Measurements from ENCODE around the gene TP53BP2.

TP53BP2 gene

DNA sequence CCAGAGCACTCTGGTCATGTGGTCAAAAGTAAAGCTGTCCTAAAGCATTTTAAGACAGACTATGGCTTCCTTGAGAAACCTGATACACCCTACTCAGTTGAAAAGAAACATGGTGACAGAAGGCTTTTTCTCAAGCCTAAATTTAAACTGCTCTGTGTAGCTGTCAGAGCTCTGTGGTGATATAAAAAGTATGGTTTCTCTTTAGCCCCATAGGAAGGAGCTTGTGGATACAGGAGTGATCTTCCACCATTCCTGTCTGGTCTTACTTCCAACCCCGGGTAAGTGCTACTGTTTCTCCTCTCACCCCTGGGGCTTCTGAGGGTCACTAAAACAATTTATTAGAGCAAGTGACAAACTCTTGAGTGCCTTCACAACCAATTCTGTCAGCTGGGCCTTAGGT is 8.5 kb downstream of the TP53BP2 start:
- ChIA-PET CTCF (interaction anchor here (0.6 to 1.1 kb wide), 4 partner anchors 8 to 1039 kb away, joined by 3 to 7 read pairs (median 4); partner anchors contain the start of gene TP53BP2), POLR2A (interaction anchor here (1.5 to 4.0 kb wide), 2 partner anchors 9 to 12 kb away, joined by 7 to 21 read pairs; partner anchors contain the start of gene TP53BP2)
- peak; percentile 27 for DNase-seq (ENCODE audit: extremely low spot score)
- TF ChIP-seq FOXM1 (IDR thresholded peaks at IDR 0.05; ENCODE audit: borderline replicate concordance) = 0 out of 2 replicates have a peak, but pooled peaks have one; percentile 29
- TF ChIP-seq, protein P1, sequence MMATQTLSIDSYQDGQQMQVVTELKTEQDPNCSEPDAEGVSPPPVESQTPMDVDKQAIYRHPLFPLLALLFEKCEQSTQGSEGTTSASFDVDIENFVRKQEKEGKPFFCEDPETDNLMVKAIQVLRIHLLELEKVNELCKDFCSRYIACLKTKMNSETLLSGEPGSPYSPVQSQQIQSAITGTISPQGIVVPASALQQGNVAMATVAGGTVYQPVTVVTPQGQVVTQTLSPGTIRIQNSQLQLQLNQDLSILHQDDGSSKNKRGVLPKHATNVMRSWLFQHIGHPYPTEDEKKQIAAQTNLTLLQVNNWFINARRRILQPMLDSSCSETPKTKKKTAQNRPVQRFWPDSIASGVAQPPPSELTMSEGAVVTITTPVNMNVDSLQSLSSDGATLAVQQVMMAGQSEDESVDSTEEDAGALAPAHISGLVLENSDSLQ (IDR thresholded peaks at IDR 0.05) = peak; percentile 61
- TF ChIP-seq HDGF (IDR thresholded peaks at IDR 0.05; ENCODE audit: borderline replicate concordance) = no peak

DNA sequence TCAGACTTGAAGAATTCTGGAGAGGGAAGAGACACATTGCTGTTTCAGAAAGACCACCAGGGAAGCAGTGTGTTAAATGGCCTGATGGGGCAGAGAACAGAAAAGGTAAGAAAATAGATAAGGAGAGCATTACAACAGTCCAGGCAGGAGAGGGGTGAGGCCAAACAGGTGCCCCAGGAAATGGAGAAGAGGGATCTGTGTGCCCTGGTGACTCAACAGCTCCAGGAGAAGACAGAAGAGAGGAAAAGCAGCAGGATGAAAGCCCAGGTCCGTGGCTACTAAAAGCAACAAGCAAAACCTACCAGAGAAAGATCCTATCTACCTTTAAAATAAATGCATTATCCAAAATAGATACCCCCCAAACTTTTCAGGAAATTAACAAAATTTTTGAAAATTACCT is 9.2 kb downstream of the TP53BP2 start:
- ChIA-PET CTCF (interaction anchor here (0.9 kb wide), 1 partner anchor 12 kb away, joined by 3 read pairs; no protein-coding TSS in a partner anchor), POLR2A (interaction anchor here (1.5 to 4.0 kb wide), 2 partner anchors 9 to 11 kb away, joined by 7 to 21 read pairs; partner anchors contain the start of gene TP53BP2)
- TF ChIP-seq LEF1 (IDR thresholded peaks at IDR 0.05; ENCODE audit: borderline replicate concordance) (no peak), SP1 (IDR thresholded peaks at IDR 0.05) (no peak), BHLHE40 (IDR thresholded peaks at IDR 0.05; ENCODE audit: borderline replicate concordance) (no peak), FOXA1 (IDR thresholded peaks at IDR 0.05) (no peak), FOXK2 (IDR thresholded peaks at IDR 0.05) (no peak), HDGF (IDR thresholded peaks at IDR 0.05; ENCODE audit: borderline replicate concordance) (no peak), L3MBTL2 (conservative IDR thresholded peaks at IDR 0.05) (no peak), NFRKB (IDR thresholded peaks at IDR 0.05) (no peak), FOXM1 (IDR thresholded peaks at IDR 0.05; ENCODE audit: borderline replicate concordance) (no peak), SUZ12 (IDR thresholded peaks at IDR 0.05) (no peak), CTBP1 (IDR thresholded peaks at IDR 0.05; ENCODE audit: borderline replicate concordance) (no peak)
- no peak for DNase-seq (ENCODE audit: extremely low spot score)

DNA sequence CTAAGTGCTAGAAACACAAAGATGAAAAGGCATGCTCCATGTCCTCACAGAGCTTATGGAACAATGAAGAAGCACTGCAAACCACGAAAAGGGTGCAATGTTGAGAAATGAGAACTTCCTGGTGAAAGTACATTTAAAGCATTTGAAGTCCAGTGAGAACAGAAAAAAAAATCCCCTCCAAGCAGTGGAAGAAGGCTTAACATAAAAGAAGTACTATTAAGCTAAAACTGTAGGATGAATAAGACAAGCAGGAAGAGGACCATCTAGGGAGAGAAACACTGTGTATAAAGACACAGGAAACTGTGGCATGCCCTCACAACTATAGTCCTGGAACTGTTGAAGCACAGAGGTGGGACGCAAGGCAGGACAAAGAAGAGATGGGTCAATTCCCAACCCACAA is 10.0 kb downstream of the TP53BP2 start:
- no peak for TF ChIP-seq L3MBTL2 (conservative IDR thresholded peaks at IDR 0.05)
- TF ChIP-seq SP1 (IDR thresholded peaks at IDR 0.05) = no peak
- no peak for TF ChIP-seq ZNF384 (IDR thresholded peaks at IDR 0.05)
- TF ChIP-seq NFRKB (IDR thresholded peaks at IDR 0.05) = no peak
- TF ChIP-seq LEF1 (IDR thresholded peaks at IDR 0.05; ENCODE audit: borderline replicate concordance) = no peak
- TF ChIP-seq TARDBP (IDR thresholded peaks at IDR 0.05) = no peak
- TF ChIP-seq FOXA1 (IDR thresholded peaks at IDR 0.05) = no peak
- TF ChIP-seq FOXM1 (IDR thresholded peaks at IDR 0.05; ENCODE audit: borderline replicate concordance) = no peak
- TF ChIP-seq BHLHE40 (IDR thresholded peaks at IDR 0.05; ENCODE audit: borderline replicate concordance) = no peak
- no peak for DNase-seq (ENCODE audit: extremely low spot score)
- POLR2A ChIA-PET = interaction anchor here (4.0 kb wide), 1 partner anchor 10 kb away, joined by 21 read pairs; the partner anchor contains the start of gene TP53BP2
- CTCF ChIA-PET = interaction anchor here (1.2 kb wide), 1 partner anchor 16 kb away, joined by 3 read pairs; no protein-coding TSS in a partner anchor

- ChIA-PET POLR2A (interaction anchor here (4.0 kb wide), 1 partner anchor 11 kb away, joined by 21 read pairs; the partner anchor contains the start of gene TP53BP2), CTCF (no interaction called here)
- no peak for DNase-seq (ENCODE audit: extremely low spot score)
- TF ChIP-seq SP1 (IDR thresholded peaks at IDR 0.05) (no peak), NFRKB (IDR thresholded peaks at IDR 0.05) (no peak), TARDBP (IDR thresholded peaks at IDR 0.05) (no peak), SUZ12 (IDR thresholded peaks at IDR 0.05) (no peak), FOXK2 (IDR thresholded peaks at IDR 0.05) (no peak), ARNT (IDR thresholded peaks at IDR 0.05) (no peak), CTBP1 (IDR thresholded peaks at IDR 0.05; ENCODE audit: borderline replicate concordance) (no peak), BHLHE40 (IDR thresholded peaks at IDR 0.05; ENCODE audit: borderline replicate concordance) (no peak), ELF4 (IDR thresholded peaks at IDR 0.05) (no peak), FOXA1 (IDR thresholded peaks at IDR 0.05) (no peak), LEF1 (IDR thresholded peaks at IDR 0.05; ENCODE audit: borderline replicate concordance) (no peak), ZNF384 (IDR thresholded peaks at IDR 0.05) (no peak), FOXM1 (IDR thresholded peaks at IDR 0.05; ENCODE audit: borderline replicate concordance) (no peak), L3MBTL2 (conservative IDR thresholded peaks at IDR 0.05) (no peak)
- TF ChIP-seq, protein P1 (IDR thresholded peaks at IDR 0.05) = no peak
Measured at GRCh38 chr1:223834660-223835263, 11.0 kb downstream of the TP53BP2 start.

DNA sequence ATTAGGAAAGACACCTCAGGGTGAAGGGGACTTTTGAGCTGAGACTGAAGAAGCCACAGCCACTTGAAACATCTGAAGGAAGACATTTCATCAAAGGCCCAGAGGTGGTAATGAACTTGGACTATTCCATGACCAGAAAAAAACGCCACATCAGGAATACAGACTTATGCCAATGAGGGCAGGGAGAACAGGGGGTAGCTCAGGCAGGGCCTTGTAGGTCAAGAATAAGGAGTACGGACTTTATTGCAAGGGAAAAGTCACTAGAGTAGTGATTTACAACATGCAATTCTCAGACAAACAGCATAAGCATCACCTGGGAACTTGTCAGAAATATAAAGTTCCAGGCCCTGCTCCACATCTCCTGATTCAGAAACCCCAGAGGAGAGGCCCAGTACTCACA is 11.8 kb downstream of the TP53BP2 start:
- ChIA-PET POLR2A (interaction anchor here (0.7 to 1.1 kb wide), 2 partner anchors 8 to 12 kb away, joined by 3 read pairs; partner anchors contain the start of gene TP53BP2), CTCF (interaction anchor here (1.1 kb wide), 1 partner anchor 10 kb away, joined by 6 read pairs; no protein-coding TSS in a partner anchor)
- no peak for DNase-seq (ENCODE audit: extremely low spot score)
- TF ChIP-seq TARDBP (IDR thresholded peaks at IDR 0.05) = no peak

GRCh38 chr1:223832637-223832943 is 13.2 kb downstream of the TP53BP2 start:
- DNase-seq (ENCODE audit: extremely low spot score) = no peak
- POLR2A ChIA-PET = interaction anchor here (0.8 kb wide), 1 partner anchor 14 kb away, joined by 4 read pairs; the partner anchor contains the start of gene TP53BP2
- CTCF ChIA-PET = no interaction called here
- TF ChIP-seq HDGF (IDR thresholded peaks at IDR 0.05; ENCODE audit: borderline replicate concordance) (no peak), SUZ12 (IDR thresholded peaks at IDR 0.05) (no peak), L3MBTL2 (conservative IDR thresholded peaks at IDR 0.05) (no peak), LEF1 (IDR thresholded peaks at IDR 0.05; ENCODE audit: borderline replicate concordance) (no peak), BHLHE40 (IDR thresholded peaks at IDR 0.05; ENCODE audit: borderline replicate concordance) (no peak), SP1 (IDR thresholded peaks at IDR 0.05) (no peak), ELF4 (IDR thresholded peaks at IDR 0.05) (no peak), ZNF384 (IDR thresholded peaks at IDR 0.05) (no peak), FOXA1 (IDR thresholded peaks at IDR 0.05) (no peak), NFRKB (IDR thresholded peaks at IDR 0.05) (no peak), FOXK2 (IDR thresholded peaks at IDR 0.05) (no peak), FOXM1 (IDR thresholded peaks at IDR 0.05; ENCODE audit: borderline replicate concordance) (no peak), TARDBP (IDR thresholded peaks at IDR 0.05) (no peak), CTBP1 (IDR thresholded peaks at IDR 0.05; ENCODE audit: borderline replicate concordance) (no peak), ARNT (IDR thresholded peaks at IDR 0.05) (no peak)
- TF ChIP-seq, protein P1 (IDR thresholded peaks at IDR 0.05) = no peak

Data from HEK293T (cell line).